Activated CD8-positive, alpha-beta memory T cell treated with anti-CD3 and anti-CD28 coated beads for 36 hours (primary cell): Measurements from ENCODE around the gene GSTT2. TPM values are rescaled to one million over a fixed set of nuclear protein-coding genes. Genes with fewer than 3 reads are reported as not detected.

Experiments
- CTCF ChIA-PET: fragments of 350-600 bp; sonication (Branson Sonifier 250); formaldehyde crosslinking; loops from one replicate; lab custom pipeline; 2021; ENCODE audit warnings: antibody characterized with exemption; lab: Charles Lee
- POLR2A ChIA-PET: fragments of 350-600 bp; sonication (Branson Sonifier 250); formaldehyde crosslinking; loops from one replicate; lab custom pipeline; 2021; ENCODE audit warnings: antibody characterized with exemption; lab: Charles Lee
- total RNA-seq, 2 experiments: library from RNA; stranded (reverse); gene quantifications; one replicate each; pipeline ENCODE4 v1.2.3, GENCODE V29; 2021

GSTT2 gene
- total RNA-seq, 2 experiments from 2014 or later, result not detected

DNA sequence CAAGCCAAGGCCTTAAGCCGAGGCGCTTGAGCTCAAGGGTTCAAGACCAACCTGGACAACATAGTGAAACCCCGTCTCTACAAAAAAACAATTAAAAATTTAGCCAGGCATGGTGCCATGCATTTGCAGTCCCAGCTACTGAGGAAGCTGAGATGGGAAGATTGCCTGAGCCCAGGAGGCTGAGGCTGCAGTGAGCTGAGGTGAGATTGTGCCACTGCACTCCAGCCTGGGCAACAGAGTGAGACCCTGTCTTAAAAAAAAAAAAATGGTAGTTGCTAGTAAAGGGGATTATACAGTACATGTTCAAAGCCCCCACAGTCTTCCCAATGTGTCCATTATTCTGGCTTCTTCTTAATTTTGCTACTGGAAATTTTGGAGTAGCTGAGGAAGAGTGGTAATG lies 49.4 kb downstream of the GSTT2 start:
- ChIA-PET CTCF (no interaction called here), POLR2A (no interaction called here)

DNA sequence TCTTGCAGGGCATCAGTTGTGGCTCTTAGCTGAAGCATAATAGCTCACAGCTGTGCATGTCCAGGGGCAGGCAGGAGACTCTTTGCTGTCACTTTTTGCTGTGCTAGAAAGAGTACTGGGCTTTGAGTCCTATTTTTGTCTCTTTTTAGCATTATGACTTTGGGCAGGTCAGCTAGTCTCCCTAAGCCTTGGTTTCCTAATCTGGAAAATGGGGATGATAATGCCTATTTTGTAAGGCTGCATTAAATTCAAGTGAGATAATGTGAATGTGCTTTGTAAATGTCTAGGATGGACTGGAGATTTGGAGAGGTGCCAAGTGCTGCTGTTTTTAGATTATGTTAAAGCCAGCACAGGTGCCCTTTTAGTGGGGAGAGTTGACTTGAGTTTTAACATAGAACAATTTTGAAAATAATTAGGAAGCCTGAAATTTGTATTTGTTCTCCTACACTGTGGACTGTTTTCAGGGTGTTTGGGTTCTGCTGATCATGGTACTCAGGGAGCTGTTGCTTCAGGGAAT lies 50.3 kb downstream of the GSTT2 start:
- CTCF ChIA-PET, result no interaction called here

More for the DNA sequence above, 50.3 kb downstream of the GSTT2 start:
- POLR2A ChIA-PET, result no interaction called here

Other genes with a start within 250 kb of the GSTT2 start
- gene ZNF70, start 229.0 kb upstream of the GSTT2 start, total RNA-seq, result 1 to 10 TPM; 3.4 to 3.5 TPM
- not detected for gene VPREB3, start 225.7 kb upstream of the GSTT2 start, total RNA-seq
- under 1 TPM; 0.78 to 0.84 TPM for gene C22orf15, start 217.1 kb upstream of the GSTT2 start, total RNA-seq
- 100 to 1,000 TPM; 191 to 203 TPM for gene CHCHD10, start 212.2 kb upstream of the GSTT2 start, total RNA-seq
- under 1 TPM; 0.42 to 0.74 TPM for gene MMP11, start 207.3 kb upstream of the GSTT2 start, total RNA-seq
- gene SMARCB1, start 193.2 kb upstream of the GSTT2 start, total RNA-seq, result 100 to 1,000 TPM; 102 to 104 TPM
- gene DERL3, start 141.1 kb upstream of the GSTT2 start, total RNA-seq, result 1 to 10 TPM; 6.7 to 8.1 TPM
- gene SLC2A11, start 122.3 kb upstream of the GSTT2 start, total RNA-seq, result 1 to 10 TPM; 8.0 to 8.1 TPM
- 1,000 to 10,000 TPM; 1,115 to 1,141 TPM for gene MIF, start 85.8 kb upstream of the GSTT2 start, total RNA-seq
- not detected for gene GSTT2B, start 18.9 kb upstream of the GSTT2 start, total RNA-seq
- not detected for gene DDTL, start 13.2 kb upstream of the GSTT2 start, total RNA-seq
- gene DDT, start 5.7 kb upstream of the GSTT2 start, total RNA-seq, result 100 to 1,000 TPM; 108 to 110 TPM
- gene GSTT4, start 25.3 kb downstream of the GSTT2 start, total RNA-seq, result not detected
- 10 to 100 TPM; 71.0 to 73.1 TPM for gene CABIN1, start 31.2 kb downstream of the GSTT2 start, total RNA-seq
- gene SUSD2, start 201.4 kb downstream of the GSTT2 start, total RNA-seq, result under 1 TPM; 0.42 to 0.53 TPM